Mammary epithelial cell (primary cell): ENCODE results near the gene EML4.

Experiments used
- EZH2 ChIP-seq: IDR thresholded peaks from 2 replicates; pipeline ENCODE4 v1.6.1; 2012; ENCODE audit warnings: low read length, inconsistent platforms, borderline replicate concordance
- TF ChIP-seq, protein P1 (sequence below), 2 donors: IDR thresholded peaks in 1 of 2; conservative IDR thresholded peaks in 1 of 2; 2 replicates each; pipeline ENCODE4 v1.5.1; 2011 to 2012; ENCODE audit warnings: inconsistent platforms in 2 of 2, low read length in 2 of 2, mild to moderate bottlenecking in 2 of 2, control low read depth in 1 of 2, low read depth in 1 of 2; ENCODE audit not compliant: insufficient read depth in 1 of 2; ENCODE audit errors: extremely low read depth in 1 of 2

- TF ChIP-seq, protein P1, sequence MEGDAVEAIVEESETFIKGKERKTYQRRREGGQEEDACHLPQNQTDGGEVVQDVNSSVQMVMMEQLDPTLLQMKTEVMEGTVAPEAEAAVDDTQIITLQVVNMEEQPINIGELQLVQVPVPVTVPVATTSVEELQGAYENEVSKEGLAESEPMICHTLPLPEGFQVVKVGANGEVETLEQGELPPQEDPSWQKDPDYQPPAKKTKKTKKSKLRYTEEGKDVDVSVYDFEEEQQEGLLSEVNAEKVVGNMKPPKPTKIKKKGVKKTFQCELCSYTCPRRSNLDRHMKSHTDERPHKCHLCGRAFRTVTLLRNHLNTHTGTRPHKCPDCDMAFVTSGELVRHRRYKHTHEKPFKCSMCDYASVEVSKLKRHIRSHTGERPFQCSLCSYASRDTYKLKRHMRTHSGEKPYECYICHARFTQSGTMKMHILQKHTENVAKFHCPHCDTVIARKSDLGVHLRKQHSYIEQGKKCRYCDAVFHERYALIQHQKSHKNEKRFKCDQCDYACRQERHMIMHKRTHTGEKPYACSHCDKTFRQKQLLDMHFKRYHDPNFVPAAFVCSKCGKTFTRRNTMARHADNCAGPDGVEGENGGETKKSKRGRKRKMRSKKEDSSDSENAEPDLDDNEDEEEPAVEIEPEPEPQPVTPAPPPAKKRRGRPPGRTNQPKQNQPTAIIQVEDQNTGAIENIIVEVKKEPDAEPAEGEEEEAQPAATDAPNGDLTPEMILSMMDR (conservative IDR thresholded peaks at IDR 0.05 in 1 of 2, IDR thresholded peaks at IDR 0.05 in 1 of 2; ENCODE audit: extremely low read depth in 1 of 2, insufficient read depth in 1 of 2, low read depth in 1 of 2, low read length in 2 of 2) = no peak
- no peak for TF ChIP-seq EZH2
Observed at GRCh38 chr2:42178335-42178734, 9.2 kb downstream of the EML4 start.
